ENCODE measurements around the gene OR51S1.

- no peak for TF ChIP-seq CTCF (conservative IDR thresholded peaks at IDR 0.05; ENCODE audit: low read length)
- TF ChIP-seq EZH2phosphoT487 (IDR thresholded peaks at IDR 0.05; ENCODE audit: borderline replicate concordance, low read depth, low read length), result no peak
These were observed 18.1 kb downstream of the OR51S1 start for GRCh38 chr11:4830909-4831308.
